Urothelium cell line (cell line): ENCODE measurements around the gene ISOC1.

ENCODE experiments used
- DNase-seq: peaks from one replicate; pipeline ENCODE4 v3.0.0; 2011; ENCODE audit warnings: low spot score, mixed read lengths
- FAIRE-seq: peaks from 2 replicates; lab custom pipeline; 2011; peaks lifted over from hg19 to GRCh38; lab: Jason Lieb, UNC

The ISOC1 gene

GRCh38 chr5:129124608-129125007 lies 30.1 kb downstream of the ISOC1 start:
- FAIRE-seq (no peak), DNase-seq (no peak)

DNA sequence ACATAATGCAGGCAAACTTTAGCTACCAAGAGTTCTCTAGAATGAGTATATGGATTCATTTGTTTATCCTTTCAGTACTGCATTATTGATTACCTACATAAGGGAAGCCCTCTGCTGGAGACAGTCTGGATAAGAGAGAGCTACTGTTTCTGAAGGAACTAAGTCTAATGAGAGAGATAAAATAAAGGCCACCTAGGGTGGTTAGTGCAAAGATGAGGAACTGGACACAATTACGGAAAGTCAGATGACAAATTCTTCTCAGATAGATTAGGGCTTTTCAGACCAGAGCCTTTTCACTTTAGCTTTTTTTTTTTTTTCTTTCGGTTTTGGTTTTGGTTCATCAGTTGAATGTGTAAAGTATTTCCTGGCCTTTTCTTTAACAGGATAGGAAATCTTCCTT lies 31.3 kb downstream of the ISOC1 start:
- DNase-seq (no peak), FAIRE-seq (no peak)

- FAIRE-seq = no peak
- no peak for DNase-seq
Observed at GRCh38 chr5:129133553-129133952, 39.0 kb downstream of the ISOC1 start.

DNA sequence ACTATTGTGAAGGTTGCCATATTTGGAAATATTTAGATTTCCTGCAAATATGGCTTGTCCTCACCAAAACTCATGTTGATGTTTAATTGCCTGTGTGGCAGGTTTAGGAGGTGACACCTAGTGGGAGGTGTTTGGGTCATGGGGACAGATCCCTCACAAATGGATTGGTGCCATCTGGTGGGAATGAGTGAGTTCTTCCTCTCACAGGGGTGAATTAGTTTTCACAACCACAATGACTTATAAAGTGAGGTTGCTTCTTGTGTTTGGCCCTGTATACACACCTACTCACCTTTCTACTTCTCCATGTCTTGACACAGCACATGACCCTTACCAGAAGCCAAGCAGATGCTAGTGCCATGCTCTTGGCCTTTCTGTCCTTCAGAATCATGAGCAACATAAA lies 41.1 kb downstream of the ISOC1 start:
- DNase-seq (no peak), FAIRE-seq (no peak)

GRCh38 chr5:129137637-129138036 lies 43.1 kb downstream of the ISOC1 start:
- FAIRE-seq = no peak
- no peak for DNase-seq

DNA sequence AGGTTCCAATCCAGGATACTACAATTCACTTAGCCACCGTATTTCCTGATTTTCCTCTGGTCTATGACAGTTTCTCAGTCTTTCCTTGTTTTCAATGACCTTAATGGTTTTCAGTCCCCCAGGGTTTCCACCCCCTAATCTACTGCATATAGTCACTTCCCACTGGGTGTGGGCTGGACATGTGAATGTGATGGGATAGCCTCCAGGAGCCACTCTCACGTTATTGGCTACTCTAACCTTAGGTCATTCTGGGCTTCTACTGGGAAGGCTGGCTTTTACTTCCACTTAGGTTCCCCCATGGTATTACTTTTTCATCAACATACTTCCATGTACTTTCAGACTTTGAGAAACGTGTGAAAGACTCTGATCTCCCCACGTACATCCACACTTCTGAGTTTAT lies 46.5 kb downstream of the ISOC1 start:
- FAIRE-seq (no peak), DNase-seq (no peak)

DNA sequence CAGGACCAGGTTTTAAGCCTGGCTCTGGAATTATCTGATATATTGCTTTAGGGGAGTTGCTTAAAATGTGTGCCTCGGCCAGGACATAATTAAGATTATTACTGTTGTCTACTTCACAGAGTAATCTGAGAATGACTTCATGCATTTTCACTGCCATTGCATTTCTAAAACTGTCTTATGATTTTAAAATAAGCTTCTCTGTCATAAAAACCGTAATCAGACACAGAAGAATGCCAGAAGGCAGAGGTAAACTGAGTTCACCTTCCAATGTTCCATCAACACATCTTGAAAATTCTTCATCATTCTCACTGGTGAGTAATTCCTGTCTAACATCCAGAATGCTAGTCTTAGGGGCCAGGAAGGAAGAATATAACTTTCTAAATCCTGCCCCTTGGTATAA lies 47.1 kb downstream of the ISOC1 start:
- no peak for FAIRE-seq

DNA sequence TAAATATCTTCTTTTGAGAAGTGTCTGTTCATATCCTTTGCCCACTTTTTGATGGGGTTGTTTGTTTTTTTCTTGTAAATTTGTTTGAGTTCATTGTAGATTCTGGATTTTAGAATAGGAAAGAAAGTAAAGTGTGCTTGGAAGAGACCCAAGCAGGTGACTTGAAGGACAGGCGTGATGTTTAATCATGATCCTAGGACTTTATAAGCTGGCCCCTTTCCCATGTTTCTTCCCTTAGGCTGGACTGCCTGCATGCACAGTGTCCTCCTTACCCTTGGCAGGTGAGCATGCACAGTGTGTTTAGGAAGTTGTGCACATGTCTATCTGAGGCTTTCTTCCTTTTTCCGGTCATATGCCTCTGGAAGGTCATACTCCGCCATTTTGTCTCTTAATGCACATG lies 61.3 kb downstream of the ISOC1 start:
- FAIRE-seq = no peak
- DNase-seq = no peak

More for the DNA sequence above, 47.1 kb downstream of the ISOC1 start:
- DNase-seq = no peak

DNA sequence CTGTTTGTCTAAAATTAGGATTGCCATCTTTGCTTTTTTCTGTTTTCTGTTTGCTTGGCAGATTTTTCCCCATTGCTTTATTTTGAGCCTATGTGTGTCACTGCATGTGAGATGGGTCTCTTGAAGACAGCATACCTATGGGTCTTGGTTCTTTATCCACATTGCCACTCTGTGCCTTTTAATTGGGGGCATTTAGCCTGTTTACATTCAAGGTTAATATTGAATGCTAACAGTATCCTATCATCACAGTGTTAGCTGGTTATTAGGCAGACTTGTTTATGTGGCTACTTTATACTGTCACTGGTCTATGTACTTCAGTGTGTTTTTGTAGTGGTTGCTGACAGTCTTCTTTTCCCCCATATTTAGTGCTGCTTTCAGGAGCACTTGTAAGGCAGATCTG lies 67.3 kb downstream of the ISOC1 start:
- DNase-seq = no peak
- FAIRE-seq = no peak
